Neural cell (in vitro differentiated cells): ENCODE results near the gene PRKG1. TPM values are rescaled to one million over a fixed set of nuclear protein-coding genes. Genes with fewer than 3 reads are reported as not detected.

Source experiments
- H2AFZ ChIP-seq: fragments of 200-600, 300-800 bp; sonication (generic), shearing (Covaris generic); 2 replicates; pipeline ENCODE4 v1.6.0; 2014; ENCODE audit warnings: low read depth, mild to moderate bottlenecking, antibody characterized with exemption, low read length, moderate library complexity
- H3F3A ChIP-seq: fragments of 200-600 bp; shearing (Covaris generic); 2 replicates; pipeline ENCODE4 v1.6.1; 2016; ENCODE audit warnings: mild to moderate bottlenecking, moderate library complexity, mixed read lengths, antibody characterized with exemption, low read length; ENCODE audit not compliant: insufficient read depth, poor library complexity, severe bottlenecking
- H3K27ac ChIP-seq: fragments of 200-600, 300-800 bp; sonication (generic), shearing (Covaris generic); 2 replicates; pipeline ENCODE4 v1.5.1; 2014; ENCODE audit warnings: mild to moderate bottlenecking, low read length, moderate library complexity
- H3K27me3 ChIP-seq: fragments of 300-800, 200-600 bp; sonication (generic), shearing (Covaris generic); 2 replicates; pipeline ENCODE4 v1.6.0; 2014; ENCODE audit warnings: mild to moderate bottlenecking, low read depth, low read length, moderate library complexity; ENCODE audit not compliant: insufficient read depth
- H3K36me3 ChIP-seq: fragments of 300-800, 200-600 bp; sonication (generic), shearing (Covaris generic); 2 replicates; pipeline ENCODE4 v1.5.1; 2014; ENCODE audit warnings: mild to moderate bottlenecking, antibody characterized with exemption, low read length, moderate library complexity; ENCODE audit not compliant: insufficient read depth
- H3K4me2 ChIP-seq: fragments of 300-800, 200-600 bp; sonication (generic), shearing (Covaris generic); 2 replicates; pipeline ENCODE4 v1.6.0; 2014; ENCODE audit warnings: mild to moderate bottlenecking, low read length
- H3K4me3 ChIP-seq: fragments of 300-800, 200-600 bp; sonication (generic), shearing (Covaris generic); 2 replicates; pipeline ENCODE4 v1.5.1; 2014; ENCODE audit warnings: mild to moderate bottlenecking, low read length, moderate library complexity
- H3K79me2 ChIP-seq: fragments of 200-600 bp; shearing (Covaris generic); replicated peaks from 2 replicates; pipeline ENCODE4 v1.6.0; 2014; ENCODE audit warnings: mild to moderate bottlenecking, low read length, moderate library complexity; ENCODE audit not compliant: insufficient read depth
- H3K9ac ChIP-seq: fragments of 300-800, 200-600 bp; sonication (generic), shearing (Covaris generic); 2 replicates; pipeline ENCODE4 v1.6.1; 2016; ENCODE audit warnings: mild to moderate bottlenecking, low read length, mixed read lengths
- H3K9me2 ChIP-seq: fragments of 200-600 bp; shearing (Covaris generic); 2 replicates; pipeline ENCODE4 v1.6.1; 2016; ENCODE audit warnings: mild to moderate bottlenecking, low read length, mixed read lengths; ENCODE audit not compliant: insufficient read depth
- H3K9me3 ChIP-seq: fragments of 200-600, 300-800 bp; sonication (generic), shearing (Covaris generic); 2 replicates; pipeline ENCODE4 v1.6.1; 2016; ENCODE audit warnings: mild to moderate bottlenecking, mixed run types, low read length, moderate library complexity, mixed read lengths
- H4K20me1 ChIP-seq: fragments of 200-600 bp; shearing (Covaris generic); 2 replicates; pipeline ENCODE4 v1.6.1; 2016; ENCODE audit warnings: mild to moderate bottlenecking, mixed run types; ENCODE audit not compliant: insufficient read depth
- CTCF ChIP-seq: fragments of 450-650 bp; IDR thresholded peaks from 2 replicates; pipeline ENCODE4 v1.5.1; 2014; ENCODE audit warnings: antibody characterized with exemption, mild to moderate bottlenecking, moderate library complexity; ENCODE audit not compliant: poor library complexity, severe bottlenecking
- EP300 ChIP-seq: fragments of 450-650 bp; conservative IDR thresholded peaks from 2 replicates; pipeline ENCODE4 v1.6.1; 2014; ENCODE audit warnings: antibody characterized with exemption, mild to moderate bottlenecking, moderate library complexity; ENCODE audit not compliant: poor library complexity, severe bottlenecking
- EZH2 ChIP-seq: fragments of 200-600, 300-800 bp; shearing (Covaris generic), sonication (generic); IDR thresholded peaks from 2 replicates; pipeline ENCODE4 v1.6.1; 2014; ENCODE audit warnings: antibody characterized with exemption, low read length, borderline replicate concordance, mild to moderate bottlenecking; ENCODE audit not compliant: insufficient read depth, poor library complexity, severe bottlenecking
- MXI1 ChIP-seq: fragments of 450-650 bp; conservative IDR thresholded peaks from 2 replicates; pipeline ENCODE4 v1.6.1; 2014; ENCODE audit warnings: antibody characterized with exemption, mild to moderate bottlenecking; ENCODE audit not compliant: poor library complexity, severe bottlenecking
- POLR2AphosphoS5 ChIP-seq: IDR thresholded peaks from 2 replicates; pipeline ENCODE4 v1.6.1; 2012
- RAD21 ChIP-seq: fragments of 450-650 bp; conservative IDR thresholded peaks from 2 replicates; pipeline ENCODE4 v1.6.1; 2014; ENCODE audit warnings: antibody characterized with exemption, mild to moderate bottlenecking, moderate library complexity
- REST ChIP-seq: IDR thresholded peaks from 2 replicates; pipeline ENCODE4 v1.6.1; 2012; ENCODE audit warnings: borderline replicate concordance
- SMC3 ChIP-seq: fragments of 450-650 bp; conservative IDR thresholded peaks from 2 replicates; pipeline ENCODE4 v1.6.1; 2014; ENCODE audit warnings: antibody characterized with exemption, mild to moderate bottlenecking, moderate library complexity; ENCODE audit not compliant: poor library complexity
- TAF1 ChIP-seq: IDR thresholded peaks from 2 replicates; pipeline ENCODE4 v1.6.1; 2012; ENCODE audit warnings: low read depth
- polyA plus RNA-seq: library from polyadenylated mRNA; depleted of rRNA; stranded (reverse); fragments of >200 nt; gene quantifications from 2 replicates; pipeline ENCODE4 v1.2.3, GENCODE V29; 2014

Gene PRKG1
- polyA plus RNA-seq, 1 donor from 2014 or later: 2.2 TPM

- Histone ChIP-seq H3K9me2 (no peaks in the 10 kb centered on the region), H3K27ac (no peak overlapping the region), H3F3A (no peaks in the 10 kb centered on the region), H3K27me3 (no peaks in the 10 kb centered on the region), H3K36me3 (no peaks in the 10 kb centered on the region), H2AFZ (no peak overlapping the region), H4K20me1 (no peaks in the 10 kb centered on the region), H3K9ac (no peak overlapping the region), H3K79me2 (no peaks in the 10 kb centered on the region), H3K4me3 (no peak overlapping the region), H3K4me2 (no peak overlapping the region), H3K9me3 (no peaks in the 10 kb centered on the region)
- TF ChIP-seq POLR2AphosphoS5: no peak
- no peak for TF ChIP-seq EZH2
- no peak for TF ChIP-seq EP300
- no peak for TF ChIP-seq MXI1
- no peak for TF ChIP-seq RAD21
- no peak for TF ChIP-seq TAF1
- TF ChIP-seq SMC3: no peak
- TF ChIP-seq REST: no peak
- no peak for TF ChIP-seq CTCF
Measured at GRCh38 chr10:51188866-51189265, 114.6 kb downstream of the PRKG1 start.

- Histone ChIP-seq H3F3A (no peaks in the 10 kb centered on the region), H3K27me3 (no peaks in the 10 kb centered on the region), H3K79me2 (no peaks in the 10 kb centered on the region), H3K9me2 (no peaks in the 10 kb centered on the region), H4K20me1 (no peaks in the 10 kb centered on the region), H3K4me2 (no peak overlapping the region), H2AFZ (no peak overlapping the region), H3K27ac (no peak overlapping the region), H3K36me3 (no peaks in the 10 kb centered on the region), H3K9me3 (no peaks in the 10 kb centered on the region), H3K9ac (no peak overlapping the region), H3K4me3 (no peak overlapping the region)
- TF ChIP-seq CTCF: no peak
- TF ChIP-seq RAD21: no peak
- no peak for TF ChIP-seq TAF1
- no peak for TF ChIP-seq POLR2AphosphoS5
- no peak for TF ChIP-seq REST
- no peak for TF ChIP-seq MXI1
- TF ChIP-seq SMC3: no peak
- no peak for TF ChIP-seq EP300
- TF ChIP-seq EZH2: no peak
Measured at GRCh38 chr10:51196508-51197175, 122.4 kb downstream of the PRKG1 start.
